Activated CD8-positive, alpha-beta memory T cell treated with anti-CD3 and anti-CD28 coated beads, Interleukin-2, amount 50 U/mL, for 1 hour (primary cell): ENCODE data around the gene POC1B.

Source experiments
- DNase-seq: peaks from one replicate; pipeline ENCODE4 v3.0.0-alpha.2; 2020; ENCODE audit errors: extremely low read depth

POC1B gene

DNA sequence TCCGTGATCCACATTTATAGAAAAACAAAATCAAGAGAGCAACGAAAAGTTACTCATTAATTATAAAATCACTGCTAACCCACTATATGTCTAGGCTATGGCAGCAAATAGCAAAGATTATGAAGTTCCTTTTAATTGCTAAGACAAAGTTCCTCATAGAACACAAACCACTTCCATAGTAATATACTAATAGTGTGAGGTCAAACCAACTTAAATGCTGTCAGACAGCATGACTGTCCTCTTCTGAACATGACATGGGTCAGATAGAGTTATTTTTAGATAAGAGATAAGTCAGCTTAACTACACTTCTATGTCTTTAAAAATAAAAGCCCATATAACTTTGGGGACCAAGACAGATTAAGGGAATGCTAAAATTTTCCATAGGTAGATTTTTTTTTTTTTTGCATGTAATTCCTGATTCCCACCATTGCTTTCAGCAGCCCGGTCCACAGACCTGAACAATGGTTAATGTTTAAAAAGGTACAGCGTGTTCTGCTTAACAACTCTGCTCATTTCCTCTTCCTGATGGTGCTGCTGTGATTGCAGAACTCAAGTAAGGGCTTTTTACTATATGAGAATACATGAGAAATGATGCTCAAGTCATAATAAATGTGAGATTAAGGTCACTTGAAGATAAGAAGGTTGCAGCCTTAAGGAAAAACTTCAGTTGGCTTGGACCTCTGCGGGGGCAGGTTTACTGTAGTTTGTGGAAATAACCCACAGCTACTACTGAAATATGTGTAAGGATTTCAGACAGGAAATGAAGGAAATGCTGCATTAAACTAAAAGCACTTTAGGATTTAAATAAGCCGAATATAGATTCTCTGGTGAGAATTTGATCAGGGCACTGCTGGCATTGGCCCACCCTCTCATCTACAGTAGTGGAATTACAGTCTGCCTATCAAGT, 135.8 kb downstream of the POC1B start:
- DNase-seq = no peak

DNA sequence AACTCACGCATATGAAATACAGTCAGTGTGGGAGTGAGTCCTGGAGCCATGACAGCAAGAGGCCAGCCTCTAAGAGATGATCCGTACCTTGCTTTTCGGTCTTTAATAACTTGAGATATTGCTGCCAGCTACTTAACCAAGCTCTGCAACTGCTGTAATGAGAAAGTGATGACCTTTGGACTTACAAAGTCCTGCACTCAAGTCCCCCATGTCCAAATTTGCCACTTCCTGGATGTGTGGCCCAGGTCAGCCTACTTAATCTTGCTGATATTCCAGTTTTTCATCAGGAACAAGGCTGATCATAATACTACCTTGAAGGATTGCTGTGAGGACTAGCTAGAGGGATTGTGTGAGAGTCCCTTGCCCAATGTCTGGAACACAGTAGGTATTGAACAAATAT, 139.7 kb downstream of the POC1B start:
- no peak for DNase-seq

GRCh38 chr12:89384807-89385206, 141.0 kb downstream of the POC1B start:
- no peak for DNase-seq

DNA sequence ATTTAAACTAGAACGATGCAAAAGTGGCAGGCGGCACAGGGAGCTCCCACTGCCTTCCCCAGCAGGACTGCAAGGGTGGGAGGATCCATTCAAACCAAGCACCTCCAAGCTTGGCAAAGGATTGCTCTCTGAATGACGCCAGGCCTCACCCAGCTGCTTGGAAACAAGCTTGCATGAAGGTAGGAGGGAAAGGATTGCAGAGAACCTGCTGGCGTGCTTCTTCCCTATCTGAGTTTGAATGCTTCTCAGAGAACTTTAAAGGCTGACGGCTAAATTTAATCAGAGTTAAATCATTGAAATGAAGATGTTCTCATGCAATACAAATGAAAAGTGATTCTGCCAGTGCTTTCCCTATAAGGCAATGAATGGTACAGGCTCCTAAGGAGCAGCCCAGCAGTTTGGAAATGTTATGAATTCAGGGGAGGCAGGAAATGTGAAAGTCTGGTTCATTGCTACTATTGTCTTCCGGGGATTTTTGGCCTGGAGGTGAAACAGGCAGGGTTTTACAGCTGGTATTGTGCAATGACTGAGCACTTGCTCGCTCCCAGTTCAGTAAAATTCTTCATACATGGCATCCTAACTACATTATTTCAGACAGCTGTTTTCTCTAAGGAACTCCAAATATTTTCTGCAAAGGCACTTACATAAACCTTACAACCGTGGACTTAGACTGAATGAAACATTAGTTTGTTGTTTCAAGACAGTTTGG, 141.6 kb downstream of the POC1B start:
- no peak for DNase-seq

DNA sequence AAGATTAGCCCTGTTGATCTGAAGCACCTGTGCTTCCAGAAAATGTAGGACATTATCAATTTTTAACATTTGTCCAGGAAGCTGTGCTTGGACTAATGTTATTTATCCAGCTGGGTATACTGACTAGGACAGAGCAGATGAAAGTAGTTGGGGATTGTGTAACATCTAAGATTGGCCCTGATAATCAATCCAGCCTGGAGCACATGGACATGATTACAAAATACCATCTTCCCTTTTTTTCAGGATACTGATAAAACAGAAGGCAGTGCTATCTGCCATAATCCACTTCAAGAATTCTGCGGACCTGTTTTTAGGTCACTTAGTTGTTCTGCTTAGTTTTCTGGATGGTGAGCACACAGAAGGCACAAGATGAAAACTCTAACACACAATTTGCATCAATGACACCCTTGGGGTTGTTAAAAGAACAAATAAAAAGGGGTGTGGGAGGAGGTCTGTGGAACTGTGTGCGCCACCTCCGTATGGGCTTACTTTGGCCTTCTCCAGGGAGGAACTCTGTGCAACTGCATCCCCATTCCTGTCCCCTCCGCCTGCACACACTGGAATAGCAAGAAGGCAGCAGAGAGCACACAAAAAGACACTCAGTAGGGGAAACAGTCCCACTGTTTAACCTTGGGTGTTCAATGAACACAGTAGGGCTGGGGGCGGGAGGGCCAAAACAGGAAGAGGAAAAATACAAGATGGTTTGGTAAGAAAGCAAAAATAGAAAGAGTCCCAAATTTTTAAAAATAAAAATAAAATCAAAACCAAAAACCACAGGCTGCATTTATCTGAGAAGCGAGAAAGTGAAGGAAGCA, 142.4 kb downstream of the POC1B start:
- DNase-seq = no peak

DNA sequence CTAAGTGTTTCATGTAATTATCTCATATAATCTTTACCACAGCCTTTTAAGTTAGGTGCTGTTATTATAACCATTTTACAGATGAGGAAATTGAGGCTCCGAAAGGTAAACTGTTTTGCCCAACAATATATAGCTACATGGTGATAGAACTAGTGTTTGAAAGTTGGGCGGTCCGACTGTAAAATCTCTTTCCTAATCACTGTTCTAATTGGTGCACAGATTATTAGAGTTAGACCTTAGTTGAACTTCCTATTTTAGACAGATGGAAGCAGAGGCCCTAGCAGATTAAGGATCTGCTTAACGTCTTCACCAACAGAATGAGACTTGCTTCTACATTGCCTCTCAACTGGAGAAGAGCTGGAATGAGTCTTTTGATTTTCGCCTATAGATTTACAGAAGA, 143.5 kb downstream of the POC1B start:
- no peak for DNase-seq

GRCh38 chr12:89379839-89380467, 145.9 kb downstream of the POC1B start:
- no peak for DNase-seq

GRCh38 chr12:89379148-89379838, 146.6 kb downstream of the POC1B start:
- DNase-seq = no peak

- no peak for DNase-seq
Measured at GRCh38 chr12:89376844-89377243, 149.0 kb downstream of the POC1B start.

GRCh38 chr12:89376202-89376529, 149.7 kb downstream of the POC1B start:
- no peak for DNase-seq

DNA sequence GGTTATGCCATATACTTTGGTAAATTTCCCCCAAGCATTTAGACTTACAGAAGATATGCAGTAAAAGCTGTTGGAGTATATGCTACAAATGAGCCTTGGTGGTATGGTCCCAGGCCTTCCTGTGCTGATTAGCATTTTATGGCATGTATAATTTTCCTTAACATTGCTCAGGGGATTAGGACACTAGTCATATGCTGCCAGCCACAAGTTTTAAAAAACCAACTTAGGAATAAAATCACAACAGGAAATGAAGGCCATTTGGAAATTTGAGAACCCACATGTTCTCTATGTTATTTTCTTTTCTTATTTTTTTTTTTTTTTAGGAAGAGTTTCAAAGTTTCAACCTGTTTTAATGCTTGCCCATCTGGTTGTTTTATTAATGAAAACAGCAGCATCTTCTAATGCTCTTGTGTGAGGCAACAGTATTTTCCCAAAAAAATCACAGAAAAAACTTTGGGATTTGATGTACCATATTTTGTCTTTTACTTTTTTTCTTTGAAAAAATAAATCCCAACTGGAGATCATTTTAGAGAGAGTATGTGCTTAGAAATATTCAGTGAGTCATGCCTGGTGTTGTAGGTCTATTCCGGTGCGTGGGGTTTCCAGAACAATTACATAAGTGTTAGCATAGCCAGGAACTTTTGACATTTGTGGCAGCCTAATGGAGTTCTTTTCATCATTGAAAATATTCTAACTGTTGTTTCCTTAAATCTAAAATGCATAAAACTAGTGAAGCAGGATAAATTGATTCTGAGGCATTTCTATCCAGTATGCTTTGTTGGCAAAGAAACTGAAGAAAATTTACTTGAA, 151.9 kb downstream of the POC1B start:
- no peak for DNase-seq

- DNase-seq = no peak
Measured at GRCh38 chr12:89372584-89373370, 153.1 kb downstream of the POC1B start.

- no peak for DNase-seq
Measured at GRCh38 chr12:89370850-89371249, 155.0 kb downstream of the POC1B start.

GRCh38 chr12:89370421-89370831, 155.4 kb downstream of the POC1B start:
- no peak for DNase-seq
